Activated gamma-delta T cell treated with anti-CD3 and anti-CD28 coated beads, Interleukin-2, amount 50 U/mL, for 16 hours (primary cell): ENCODE measurements around the gene BMF.

Source experiments
- DNase-seq: peaks from one replicate; pipeline ENCODE4 v3.0.0-alpha.2; 2020; ENCODE audit warnings: low read depth

BMF gene

GRCh38 chr15:40065166-40065565 is 43.5 kb downstream of the BMF start:
- DNase-seq, result no peak

GRCh38 chr15:40064231-40064894 is 44.3 kb downstream of the BMF start:
- no peak for DNase-seq

GRCh38 chr15:40063563-40064011 is 45.1 kb downstream of the BMF start:
- no peak for DNase-seq

GRCh38 chr15:40062816-40063562 is 45.7 kb downstream of the BMF start:
- DNase-seq, result no peak

- no peak for DNase-seq
Observed at GRCh38 chr15:40061212-40061901, 47.3 kb downstream of the BMF start.

GRCh38 chr15:40060236-40060961 is 48.3 kb downstream of the BMF start:
- no peak for DNase-seq

GRCh38 chr15:40059821-40060220 is 48.9 kb downstream of the BMF start:
- DNase-seq, result no peak

- no peak for DNase-seq
Observed at GRCh38 chr15:40058476-40059140, 50.1 kb downstream of the BMF start.

GRCh38 chr15:40055576-40056293 is 52.9 kb downstream of the BMF start:
- no peak for DNase-seq

- DNase-seq, result no peak
Observed at GRCh38 chr15:40054855-40055575, 53.7 kb downstream of the BMF start.

GRCh38 chr15:40054605-40054854 is 54.1 kb downstream of the BMF start:
- no peak for DNase-seq

- DNase-seq, result no peak
Observed at GRCh38 chr15:40053831-40054604, 54.7 kb downstream of the BMF start.

- no peak for DNase-seq
Observed at GRCh38 chr15:40053079-40053830, 55.4 kb downstream of the BMF start.

GRCh38 chr15:40052604-40053003 is 56.1 kb downstream of the BMF start:
- no peak for DNase-seq

- no peak for DNase-seq
Observed at GRCh38 chr15:40051616-40052415, 56.9 kb downstream of the BMF start.

- no peak for DNase-seq
Observed at GRCh38 chr15:40050788-40051470, 57.8 kb downstream of the BMF start.

GRCh38 chr15:40048926-40049475 is 59.7 kb downstream of the BMF start:
- no peak for DNase-seq
